Activated CD8-positive, alpha-beta memory T cell treated with anti-CD3 and anti-CD28 coated beads, Interleukin-2, amount 50 U/mL, for 24 hours (primary cell): ENCODE measurements around the gene GNAT3.

ENCODE experiments used
- DNase-seq: peaks from one replicate; pipeline ENCODE4 v3.0.0-alpha.2; 2020; ENCODE audit errors: extremely low read depth

GNAT3 gene

DNA sequence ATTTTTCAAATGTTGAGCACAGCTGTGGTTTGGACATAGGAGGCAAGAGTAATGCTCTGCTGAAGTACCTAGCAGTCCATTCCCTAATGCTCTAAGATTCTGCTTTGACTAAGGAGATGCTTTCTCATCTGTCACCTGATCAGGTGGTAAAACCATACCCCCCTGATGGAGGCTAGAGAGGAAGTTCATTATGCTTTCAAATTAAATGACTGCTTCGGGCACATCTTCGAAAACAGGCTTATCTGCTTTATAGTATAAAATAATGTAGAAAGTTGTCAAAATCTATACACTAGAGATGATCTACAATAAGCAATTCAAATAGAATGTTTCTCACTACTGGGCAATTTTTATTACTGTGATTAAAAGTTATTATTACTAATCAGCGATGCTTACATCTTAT lies at the start of gene GNAT3:
TSS of gene GNAT3 (minus strand) at position 101 of the 400 bp plus-strand sequence. CDS start 138 bp downstream, outside the sequence.
- DNase-seq = no peak

DNA sequence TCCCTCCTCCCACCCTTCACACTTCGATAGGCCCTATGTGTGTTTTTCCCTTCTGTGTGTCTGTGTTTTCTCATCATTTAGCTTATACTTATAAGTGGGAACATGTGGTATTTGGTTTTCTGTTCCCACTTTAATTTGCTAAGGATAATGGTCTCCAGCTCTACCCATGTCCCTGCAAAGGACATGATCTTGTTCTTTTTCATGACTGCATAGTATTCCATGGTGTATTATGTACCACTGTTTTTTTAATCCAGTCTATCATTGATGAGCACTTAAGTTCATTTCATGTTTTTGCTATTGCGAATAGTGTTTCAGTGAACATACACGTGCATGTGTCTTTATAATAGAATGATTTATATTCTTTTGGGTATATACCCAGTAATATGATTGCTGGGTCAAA lies 46.3 kb upstream of the GNAT3 start:
- DNase-seq = no peak

DNA sequence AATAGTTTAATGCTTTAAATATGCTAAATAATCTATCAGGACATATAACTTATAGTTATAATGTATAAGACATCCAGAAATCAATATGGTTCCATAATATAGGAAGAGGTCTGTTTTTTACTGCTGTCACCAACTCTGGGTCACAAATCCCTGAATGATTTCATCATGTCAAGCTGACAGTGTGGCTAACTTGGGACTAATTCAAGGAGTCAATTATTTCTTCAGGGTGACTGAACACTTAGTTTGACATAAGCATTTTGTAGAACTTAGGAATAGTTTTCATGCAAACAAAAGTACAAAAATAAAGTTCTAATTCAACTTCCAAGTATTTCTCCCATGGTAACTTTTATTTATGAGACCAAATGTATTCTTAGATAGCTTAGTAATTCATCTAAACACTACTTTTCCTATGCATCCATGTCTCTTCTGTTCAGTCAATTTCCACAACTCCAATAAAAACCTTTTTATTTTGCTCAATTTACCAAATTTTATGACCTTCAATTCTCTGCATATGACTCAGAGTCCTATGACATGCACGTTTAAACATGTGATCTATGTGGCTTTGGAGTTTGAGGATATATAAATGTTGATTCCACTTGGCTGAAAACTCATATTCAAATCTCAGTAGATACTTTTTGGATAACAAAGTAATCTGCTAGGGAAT lies 40.3 kb upstream of the GNAT3 start:
- no peak for DNase-seq

DNA sequence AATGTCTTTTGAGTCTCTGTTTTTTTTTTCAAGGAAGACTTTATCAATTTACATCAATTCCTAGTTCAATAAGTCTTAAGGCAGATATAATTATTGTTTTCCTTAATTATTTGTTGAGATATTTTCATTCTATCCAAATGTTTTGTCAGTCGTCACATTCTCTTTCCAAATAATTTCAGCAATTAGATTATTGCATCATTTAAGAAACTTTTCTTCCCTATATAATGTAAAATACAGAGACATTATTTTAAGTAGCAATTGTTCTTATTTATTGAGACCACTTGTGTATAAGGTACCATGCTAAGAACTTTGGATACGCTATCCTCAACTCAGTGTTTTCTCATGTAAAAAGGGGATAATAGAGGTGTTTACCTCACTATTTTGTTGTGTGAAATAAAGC lies 38.1 kb upstream of the GNAT3 start:
- DNase-seq = no peak

DNA sequence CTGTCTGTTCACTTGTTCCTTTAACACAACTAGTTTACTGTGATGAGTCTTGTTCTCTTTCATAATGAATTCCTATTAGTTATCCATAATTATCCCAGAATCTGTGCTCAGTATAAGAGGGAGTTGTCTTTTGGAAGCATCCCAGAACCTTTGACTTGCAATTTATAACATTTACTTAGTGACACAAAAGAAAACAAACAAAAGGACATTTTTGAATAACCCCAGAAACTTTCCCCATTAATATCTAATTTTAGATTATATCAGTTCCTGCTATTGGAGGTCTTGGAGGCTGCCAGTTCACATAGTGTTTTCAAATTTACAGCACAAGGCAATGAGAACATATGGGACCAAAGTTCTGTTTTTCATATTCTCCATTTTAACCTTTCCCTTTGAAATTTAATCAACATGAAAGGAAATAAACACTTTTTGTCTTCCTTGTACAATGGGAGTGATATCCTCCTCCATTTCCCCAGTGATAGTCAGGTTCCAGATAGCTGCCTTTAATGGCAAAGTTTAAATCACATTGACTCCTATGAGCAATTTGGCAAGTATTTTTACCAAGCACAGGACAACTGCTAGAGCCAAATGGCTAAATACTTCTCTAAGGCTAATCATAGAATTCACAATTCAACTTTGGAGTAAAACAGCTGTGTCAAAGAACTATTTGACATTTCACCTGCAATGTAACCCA lies 37.1 kb upstream of the GNAT3 start:
- DNase-seq = no peak

DNA sequence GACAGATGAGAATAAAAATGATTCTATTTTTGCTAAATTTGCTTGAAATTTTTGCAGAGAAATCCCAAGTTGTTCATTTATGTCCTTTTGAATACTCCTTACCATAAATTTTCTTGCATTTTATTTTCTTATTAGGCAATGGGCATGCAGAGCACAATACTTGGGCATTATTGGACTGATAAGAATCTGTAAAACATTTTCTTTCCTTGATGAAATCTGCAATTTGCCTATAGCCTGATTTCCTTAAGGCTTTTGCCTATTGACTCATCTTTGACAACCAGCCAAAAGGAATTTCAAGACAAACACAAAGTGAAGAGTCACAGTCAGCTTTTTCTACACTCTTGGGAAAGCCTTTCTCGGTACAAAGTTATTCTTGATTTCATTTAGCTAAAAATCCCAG lies 30.5 kb upstream of the GNAT3 start:
- DNase-seq = no peak

DNA sequence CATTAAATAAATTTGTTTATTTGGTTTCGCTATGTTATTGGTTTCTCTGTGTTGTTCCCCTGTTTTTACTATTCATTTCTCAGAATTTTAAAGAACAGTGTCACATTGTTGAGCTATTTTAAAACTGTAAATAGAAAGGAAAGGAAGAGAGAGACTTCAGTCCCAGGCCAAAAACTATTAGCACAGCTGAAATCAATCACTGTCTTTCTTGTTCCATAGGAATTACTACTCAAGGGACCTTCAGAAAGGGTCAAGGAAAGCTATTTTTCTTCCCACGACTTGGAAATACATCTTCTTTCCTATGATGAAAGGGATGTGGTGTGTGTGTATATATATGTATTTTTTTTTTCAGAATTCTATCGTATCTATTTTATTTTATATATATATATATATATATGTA lies 29.0 kb upstream of the GNAT3 start:
- DNase-seq = no peak

DNA sequence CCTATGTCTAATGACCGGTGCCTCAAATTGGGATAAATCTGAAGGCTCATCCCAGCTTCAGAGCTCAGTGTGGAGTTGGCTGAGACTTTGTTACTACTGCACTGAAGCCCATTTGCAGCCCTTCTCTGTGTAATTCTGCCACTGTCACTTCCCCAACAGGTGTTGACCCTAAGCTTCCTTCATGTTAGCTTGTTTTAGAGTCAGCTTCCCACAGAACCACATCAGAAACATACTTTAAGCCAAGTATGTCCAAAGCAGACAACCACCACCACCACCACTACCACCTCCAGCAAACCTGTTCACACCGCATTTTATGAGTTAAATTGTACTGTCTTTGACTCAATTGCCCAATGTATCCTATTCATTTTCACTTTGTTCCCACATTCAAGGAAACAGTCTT lies 25.2 kb upstream of the GNAT3 start:
- DNase-seq = no peak

DNA sequence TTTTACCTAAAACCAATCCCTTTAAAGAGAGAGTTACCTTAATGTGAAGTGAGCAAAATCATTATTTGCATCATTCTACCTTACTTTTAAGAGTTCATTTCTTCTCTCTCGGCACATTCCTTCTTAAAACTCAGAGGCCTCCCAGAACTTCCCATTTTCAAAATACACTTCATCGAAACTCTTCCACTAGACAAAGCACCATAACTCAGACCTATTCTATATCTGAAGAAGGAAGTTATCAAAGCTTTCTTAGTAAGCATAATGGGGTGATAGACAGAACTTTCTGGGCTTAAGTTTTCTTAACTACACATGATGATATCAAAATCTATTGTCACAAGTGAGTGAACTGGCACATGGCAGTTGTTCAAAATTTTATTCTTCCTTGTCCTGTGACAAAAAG lies 24.6 kb upstream of the GNAT3 start:
- DNase-seq = no peak

DNA sequence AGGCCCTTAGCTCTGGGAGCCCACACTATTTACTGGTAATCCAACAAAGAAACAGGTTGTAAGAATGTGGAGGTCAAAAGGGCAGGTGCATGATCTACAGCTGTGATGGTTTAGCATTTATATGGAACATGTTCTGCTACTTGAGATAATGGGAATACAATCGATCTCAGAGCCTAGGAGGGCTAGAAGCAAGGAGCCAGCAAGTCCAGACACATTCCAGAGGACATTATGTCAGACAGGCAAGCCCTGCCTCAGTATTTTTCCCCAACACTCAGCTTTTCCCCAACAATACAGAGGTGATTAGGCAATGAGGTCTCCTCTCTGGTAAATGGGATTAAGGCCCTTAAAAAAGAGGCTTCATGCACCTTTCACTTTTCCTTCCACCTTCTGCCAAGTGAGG lies 21.4 kb upstream of the GNAT3 start:
- DNase-seq = no peak

DNA sequence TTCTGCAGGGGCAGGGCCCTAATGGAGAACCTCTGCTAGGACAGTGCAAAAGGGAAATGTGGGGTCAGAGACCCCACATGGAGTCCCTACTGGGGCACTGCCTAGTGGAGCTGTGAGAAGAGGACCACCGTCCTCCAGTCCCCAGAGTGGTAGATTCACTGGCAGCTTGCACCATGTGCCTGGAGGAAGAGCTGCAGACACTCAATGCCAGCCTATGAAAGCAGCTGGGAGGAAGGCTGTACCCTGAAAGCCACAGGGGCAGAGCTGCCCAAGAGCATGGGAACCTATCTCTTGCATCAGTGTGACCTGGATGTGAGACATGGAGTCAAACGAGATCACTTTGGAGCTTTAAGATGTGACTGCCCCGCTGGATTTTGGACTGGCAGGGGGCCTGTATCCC lies 20.3 kb upstream of the GNAT3 start:
- DNase-seq = no peak

DNA sequence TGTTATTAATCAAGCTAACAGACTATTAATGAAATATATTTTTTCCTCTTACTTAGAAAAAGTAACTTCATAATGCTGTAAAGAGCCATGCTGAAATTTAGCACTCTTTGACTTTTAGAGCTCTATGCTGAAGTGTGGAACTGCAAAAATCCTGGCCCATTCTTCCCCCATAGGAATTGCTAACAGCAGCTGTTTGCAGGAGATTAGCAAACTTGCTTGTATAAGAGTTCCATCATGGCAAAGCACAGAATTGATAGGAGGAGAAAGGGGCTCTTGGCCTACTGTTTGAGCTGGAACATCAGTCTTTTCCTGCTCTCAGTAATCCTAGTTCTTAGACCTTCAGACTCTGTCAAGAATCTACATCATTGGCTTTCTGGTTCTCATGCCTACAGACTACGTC lies 18.3 kb upstream of the GNAT3 start:
- no peak for DNase-seq

DNA sequence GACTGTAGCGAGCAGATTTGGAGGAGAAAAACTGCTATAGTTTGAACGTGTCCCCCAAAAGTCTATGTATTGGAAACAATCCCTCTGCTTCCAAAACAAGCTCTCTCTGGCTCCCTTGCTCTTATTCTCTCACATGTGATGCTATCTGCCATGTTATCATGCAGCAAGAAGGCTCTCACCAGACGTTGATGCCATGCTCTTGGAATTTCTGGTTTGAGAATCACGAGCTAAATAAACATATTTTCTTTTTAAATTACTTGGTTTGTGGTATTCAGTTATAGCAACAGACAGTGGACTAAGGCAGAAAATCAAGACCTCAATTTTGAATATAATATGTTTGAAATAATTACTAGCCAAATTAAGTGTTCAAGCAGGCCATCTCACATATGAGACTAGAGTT lies 17.5 kb upstream of the GNAT3 start:
- no peak for DNase-seq

DNA sequence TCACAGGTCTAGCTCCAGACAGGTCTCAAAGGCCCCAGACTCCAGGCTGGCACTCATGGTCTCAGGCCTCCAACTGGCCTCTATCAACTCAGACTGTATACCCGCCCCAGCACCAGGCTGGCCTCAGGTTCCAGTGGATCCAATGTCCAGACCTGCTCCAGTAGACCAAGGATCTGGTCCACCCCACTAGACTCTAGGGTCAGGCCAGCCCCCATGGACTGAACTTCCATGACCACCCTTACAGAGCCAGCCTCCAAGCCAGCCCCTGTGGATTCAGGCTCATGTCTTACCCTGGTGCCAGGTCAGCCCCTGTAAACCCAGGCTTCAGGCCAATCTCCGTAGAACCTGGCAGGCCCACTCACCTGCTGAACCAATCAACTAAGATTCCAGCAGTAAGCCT lies 16.8 kb upstream of the GNAT3 start:
- DNase-seq = no peak

DNA sequence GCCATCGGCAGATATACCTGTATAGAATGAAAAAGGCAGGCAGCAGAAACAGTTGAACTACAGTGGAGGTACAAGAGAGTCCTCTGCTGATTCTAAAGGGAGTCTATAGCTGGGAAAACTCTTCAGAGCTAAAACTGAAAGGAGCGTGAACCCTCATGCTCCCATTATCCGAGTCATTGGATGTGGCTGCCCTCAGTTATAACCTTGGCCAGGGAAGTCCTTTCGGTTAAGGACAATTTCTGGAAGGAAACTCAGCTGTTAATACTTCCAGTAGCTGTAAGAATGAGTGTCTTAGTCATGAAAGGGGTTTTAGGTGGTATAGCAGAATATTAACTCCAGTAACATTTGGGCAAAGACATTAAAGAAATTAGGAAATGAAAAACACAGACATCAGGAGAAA lies 14.6 kb upstream of the GNAT3 start:
- DNase-seq = no peak

DNA sequence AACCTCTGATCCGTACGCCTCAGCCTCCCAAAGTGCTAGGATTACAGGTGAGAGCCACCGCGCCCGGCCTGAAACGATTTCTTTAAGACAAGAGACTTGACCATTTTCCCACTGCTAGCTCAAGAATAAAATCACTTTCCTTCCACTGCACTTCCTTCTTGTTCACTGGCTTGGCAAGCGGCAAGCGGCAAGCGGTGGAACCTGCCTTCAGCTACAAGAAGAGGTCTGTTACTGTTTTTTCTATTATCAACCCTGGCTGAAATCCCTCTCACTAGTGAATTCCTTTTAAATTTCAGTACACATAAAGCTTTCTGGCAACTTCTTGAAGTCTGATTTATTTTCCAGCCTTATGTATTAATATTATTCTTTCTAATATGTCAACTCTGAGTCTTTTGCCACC lies 12.8 kb upstream of the GNAT3 start:
- no peak for DNase-seq

DNA sequence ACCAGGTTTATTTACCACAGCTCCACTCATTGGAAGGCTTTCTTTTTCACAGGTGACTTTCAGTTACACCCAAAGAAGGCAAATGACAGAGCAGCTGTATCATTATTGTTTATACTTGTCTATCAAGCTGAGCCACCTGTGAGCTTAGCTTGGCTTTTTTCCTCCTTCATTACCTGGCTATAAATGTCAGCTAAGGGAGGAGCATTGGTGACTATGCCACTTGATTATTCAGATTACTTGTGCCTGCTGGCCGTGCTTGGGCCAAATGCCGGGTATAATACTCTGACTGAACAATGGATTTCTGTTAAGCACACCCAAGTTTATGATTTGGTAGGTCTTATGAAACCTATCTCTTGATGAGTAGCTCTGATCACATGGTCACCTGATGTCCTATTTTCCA lies 9.9 kb upstream of the GNAT3 start:
- DNase-seq = no peak

DNA sequence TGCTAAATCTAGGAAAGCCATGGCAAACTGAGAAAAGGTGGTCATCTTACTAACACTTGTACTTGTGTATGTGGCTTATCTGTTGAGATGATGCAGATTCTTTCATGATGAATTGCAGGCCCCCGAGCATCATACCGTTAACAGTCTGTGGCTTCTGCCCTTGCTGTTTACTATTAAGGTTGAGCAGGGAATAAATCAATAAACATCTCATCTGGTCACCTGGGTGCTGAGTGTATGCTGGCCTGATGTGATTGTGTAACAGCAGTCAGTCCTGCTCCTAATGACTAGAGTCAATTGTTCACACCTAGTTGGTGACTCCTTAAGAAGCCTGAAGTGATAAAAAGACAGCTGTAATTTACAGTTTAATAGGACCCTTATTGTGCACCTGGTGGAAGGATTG lies 8.3 kb upstream of the GNAT3 start:
- no peak for DNase-seq

DNA sequence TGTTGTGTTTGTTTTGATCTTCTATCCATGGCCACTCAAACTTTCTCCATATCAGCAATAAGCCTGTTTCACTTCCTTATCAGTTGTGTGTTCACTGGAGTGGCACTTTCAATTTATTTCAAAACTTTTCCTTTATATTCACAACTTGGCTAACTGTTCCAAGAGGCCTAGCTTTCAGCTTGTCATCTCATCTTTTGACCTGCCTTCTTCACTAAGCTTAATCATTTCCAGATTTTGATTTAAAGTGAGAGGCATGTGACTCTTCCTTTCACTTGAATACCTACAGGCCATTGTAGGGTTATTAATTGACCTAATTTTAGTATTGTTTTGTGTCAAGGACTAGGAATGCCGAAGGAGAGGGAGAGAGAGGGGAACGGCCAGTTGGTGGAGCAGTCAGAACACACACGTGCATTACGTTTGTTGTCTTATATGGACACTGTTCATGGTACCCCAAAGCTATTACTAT lies 5.5 kb upstream of the GNAT3 start:
- no peak for DNase-seq

DNA sequence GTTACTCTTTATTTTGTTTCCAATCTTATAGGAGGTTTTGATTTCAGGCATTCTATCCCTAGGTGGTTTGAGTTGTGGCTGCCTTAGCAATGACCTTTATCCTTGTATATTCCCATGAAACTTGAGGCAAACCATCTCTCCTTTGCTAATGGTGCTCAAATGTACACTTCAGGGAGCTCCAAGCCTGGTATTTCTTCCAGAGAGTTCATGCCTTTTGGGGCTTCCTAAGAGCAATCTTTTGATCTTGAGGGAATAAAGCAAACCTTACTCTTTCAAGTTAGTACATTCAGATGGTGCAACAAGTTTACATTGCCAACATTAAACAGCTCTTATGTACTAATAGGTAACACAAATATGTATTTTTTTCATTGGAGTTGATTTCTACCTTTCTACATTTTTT lies 3.4 kb upstream of the GNAT3 start:
- DNase-seq = no peak

DNA sequence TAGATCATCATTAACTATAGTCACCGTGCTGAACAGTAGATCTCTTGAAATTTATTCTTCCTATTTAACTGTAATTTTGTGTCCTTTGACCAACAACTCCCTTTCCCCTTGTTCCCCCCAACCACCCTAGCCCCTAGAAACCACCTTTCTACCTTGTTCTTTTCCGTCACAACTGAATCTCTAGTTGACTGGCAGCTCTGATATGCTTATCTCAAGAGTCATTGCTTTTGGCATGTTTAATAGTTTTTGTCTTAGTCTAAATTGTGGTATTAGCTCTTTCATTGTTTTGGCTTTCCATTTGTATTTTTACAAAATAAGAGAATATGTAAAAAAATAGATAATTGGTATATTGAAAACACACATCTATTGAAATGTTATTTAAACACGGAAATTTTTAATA lies 1.8 kb downstream of the GNAT3 start:
- no peak for DNase-seq

DNA sequence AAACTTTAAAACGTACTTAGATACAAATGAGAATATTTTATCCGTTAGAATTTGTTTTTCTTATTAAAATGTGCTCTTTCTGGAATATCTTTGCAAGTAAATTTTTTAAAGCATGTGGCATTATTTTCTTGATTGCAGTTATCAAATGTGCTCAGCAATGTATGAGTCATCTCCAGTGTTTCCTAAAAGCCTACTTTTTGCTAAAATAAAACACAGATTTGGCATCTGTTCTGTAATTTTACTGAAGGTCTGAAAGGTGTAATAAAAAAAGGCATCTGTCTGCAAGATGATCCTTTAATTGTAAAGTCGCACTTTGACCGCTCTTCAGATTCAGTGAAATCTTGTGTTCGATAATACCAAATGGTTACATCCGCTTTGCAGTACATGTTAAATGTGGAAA lies 3.4 kb downstream of the GNAT3 start:
- DNase-seq = no peak

DNA sequence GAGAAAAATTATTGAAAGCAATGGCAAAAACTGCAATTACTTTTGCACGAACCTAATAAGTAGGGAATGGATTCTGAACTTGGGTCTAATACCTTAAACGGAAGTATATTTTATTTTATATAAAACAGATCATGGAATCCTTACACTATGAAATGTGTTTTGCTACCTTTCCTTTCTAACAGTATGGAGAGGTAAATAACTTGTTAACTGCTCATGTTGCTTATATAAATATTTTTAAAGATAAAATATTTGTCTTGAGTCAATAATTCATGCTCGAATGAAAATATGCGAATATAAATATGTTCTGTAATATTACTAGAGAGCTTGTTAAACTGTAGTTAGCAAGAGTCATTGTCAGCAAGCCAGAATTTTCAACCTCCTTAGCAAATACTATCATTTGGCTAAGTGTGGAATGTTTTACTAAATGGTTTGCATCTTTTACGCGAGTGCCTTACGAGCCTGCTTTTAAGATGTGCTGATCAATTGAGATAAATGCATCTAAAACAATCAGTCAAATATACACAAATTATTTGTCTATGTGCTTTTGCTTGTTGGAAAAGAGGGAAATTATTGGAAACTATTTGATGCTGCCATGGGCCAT lies 5.9 kb downstream of the GNAT3 start:
- DNase-seq = no peak
